K562 (cell line): Measurements from ENCODE around the gene ORAI2. TPM values are rescaled to one million over a fixed set of nuclear protein-coding genes. Genes with fewer than 3 reads are reported as not detected.

Source experiments
- ATAC-seq: fragments of 200-7000 bp; cut with Tn5 transposase; 3 replicates; pipeline ENCODE4 v1.9.1; 2020; ENCODE audit warnings: moderate library complexity
- BruUV-seq: library from RNA; stranded (reverse); fragments of 400-500 nt; replicated peaks from 2 replicates; lab custom pipeline; 2021; lab: Mats Ljungman, UMichigan
- CTCF ChIA-PET: fragments of 300-600 bp; formaldehyde crosslinking; extraction: SDS; loops from one replicate; lab custom pipeline; 2021; ENCODE audit warnings: low intra/inter-chr PET ratio; lab: Yijun Ruan, JAX
- POLR2A ChIA-PET: fragments of 300-600, 350-650 bp; sonication (Branson Sonifier 250); formaldehyde crosslinking; extraction: SDS; loops from one replicate; lab custom pipeline; 2021; ENCODE audit warnings: antibody characterized with exemption, inconsistent platforms; lab: Yijun Ruan, JAX
- DNase-seq, 4 experiments: peaks; one replicate each; pipeline versions ENCODE4 v3.0.0 to v3.0.0-alpha.2; 2011 to 2018; ENCODE audit warnings: low spot score in 3 of 4, mixed read lengths in 3 of 4; ENCODE audit errors: extremely low read depth in 1 of 4
- FAIRE-seq: peaks from 2 replicates; lab custom pipeline; 2011; peaks lifted over from hg19 to GRCh38; lab: Jason Lieb, UNC
- H2AFZ ChIP-seq: 2 replicates; pipeline ENCODE4 v1.6.0; 2011; ENCODE audit warnings: low read depth, low read length, control low read depth, inconsistent platforms
- H3K27ac ChIP-seq: fragments of 200-600 bp; 3 replicates; pipeline ENCODE4 v1.8.0; 2011; ENCODE audit warnings: low read depth, mild to moderate bottlenecking, control low read depth, inconsistent platforms, low read length, moderate library complexity, mixed read lengths; ENCODE audit errors: extremely low read depth
- H3K27me3 ChIP-seq, 2 experiments: fragments of 300-600 bp in 1 of 2; 2 replicates in 1 of 2; 3 replicates in 1 of 2; pipeline versions ENCODE4 v1.6.0 to v1.8.0; 2011; ENCODE audit warnings: inconsistent platforms in 2 of 2, low read length in 2 of 2, mild to moderate bottlenecking in 1 of 2, mixed read lengths in 1 of 2, moderate library complexity in 1 of 2; ENCODE audit not compliant: control insufficient read depth in 2 of 2, insufficient read depth in 2 of 2
- H3K36me3 ChIP-seq: fragments of 300-600 bp; 3 replicates; pipeline ENCODE4 v1.8.0; 2011; ENCODE audit warnings: mild to moderate bottlenecking, low read length, inconsistent platforms; ENCODE audit not compliant: control insufficient read depth, insufficient read depth
- H3K4me1 ChIP-seq, 2 experiments: fragments of 200-600 bp in 1 of 2; replicated peaks in 1 of 2; 2 replicates in 1 of 2; 3 replicates in 1 of 2; pipeline versions ENCODE4 v1.5.1 to v1.8.0; 2011; ENCODE audit warnings: inconsistent platforms in 2 of 2, low read length in 2 of 2, mild to moderate bottlenecking in 1 of 2, mixed read lengths in 1 of 2, moderate library complexity in 1 of 2; ENCODE audit not compliant: control insufficient read depth in 2 of 2, insufficient read depth in 2 of 2
- H3K4me2 ChIP-seq: 2 replicates; pipeline ENCODE4 v1.6.1; 2011; ENCODE audit warnings: low read length, control low read depth, inconsistent platforms, mixed read lengths; ENCODE audit not compliant: insufficient read depth
- H3K4me3 ChIP-seq: fragments of 200-600 bp; sonication (generic), shearing (Covaris generic); 2 replicates; pipeline ENCODE4 v1.5.1; 2016; ENCODE audit warnings: control low read depth, inconsistent platforms
- H3K79me2 ChIP-seq: fragments of 200-600 bp; 3 replicates; pipeline ENCODE4 v1.8.0; 2011; ENCODE audit warnings: low read length, inconsistent platforms; ENCODE audit not compliant: control insufficient read depth, insufficient read depth
- H3K9ac ChIP-seq, 2 experiments: 2 replicates each; pipeline versions ENCODE4 v1.6.0 to v1.6.1; 2011; ENCODE audit warnings: low read depth in 2 of 2, low read length in 2 of 2, control low read depth in 1 of 2, inconsistent platforms in 1 of 2, mild to moderate bottlenecking in 1 of 2, mixed read lengths in 1 of 2; ENCODE audit not compliant: insufficient read depth in 1 of 2
- H3K9me1 ChIP-seq: one replicate; pipeline ENCODE4 v1.6.0; 2011; ENCODE audit warnings: inconsistent platforms, mild to moderate bottlenecking, low read length, moderate library complexity; ENCODE audit not compliant: control insufficient read depth, insufficient read depth
- H3K9me3 ChIP-seq: replicated peaks from 2 replicates; pipeline ENCODE4 v1.5.1; 2011; ENCODE audit warnings: low read depth, low read length, inconsistent platforms; ENCODE audit not compliant: control insufficient read depth, insufficient read depth
- H4K20me1 ChIP-seq: replicated peaks from 2 replicates; pipeline ENCODE4 v1.6.1; 2011; ENCODE audit warnings: low read length, inconsistent platforms, mixed read lengths; ENCODE audit not compliant: control insufficient read depth, insufficient read depth
- EGR1 ChIP-seq: fragments of 450-650 bp; conservative IDR thresholded peaks from 2 replicates; pipeline ENCODE4 v1.6.1; 2017; ENCODE audit warnings: mild to moderate bottlenecking
- FOSL1 ChIP-seq: fragments of 200-800 bp; sonication (Bioruptor generic); conservative IDR thresholded peaks from 2 replicates; pipeline ENCODE4 v1.6.1; 2016; ENCODE audit warnings: missing genetic modification characterization, missing compliant biosample characterization
- KLF10 ChIP-seq: fragments of 250-450 bp; sonication (Bioruptor Pico); IDR thresholded peaks from 2 replicates; pipeline ENCODE4 v1.6.1; 2021; ENCODE audit warnings: matching md5 sums
- LEF1 ChIP-seq: fragments of 450-650 bp; IDR thresholded peaks from 2 replicates; pipeline ENCODE4 v1.6.1; 2016; ENCODE audit warnings: mild to moderate bottlenecking
- POLR2H ChIP-seq: IDR thresholded peaks from 2 replicates; pipeline ENCODE4 v1.6.1; 2016; ENCODE audit warnings: missing genetic modification characterization, low read depth, mild to moderate bottlenecking, control low read depth, missing compliant biosample characterization, moderate library complexity
- ZNF12 ChIP-seq: sonication (generic); formaldehyde crosslinking; IDR thresholded peaks from 2 replicates; pipeline ENCODE4 v1.4.0; 2020; ENCODE audit warnings: mild to moderate bottlenecking, missing genetic modification reagents
- ZNF121 ChIP-seq: sonication (generic); formaldehyde crosslinking; conservative IDR thresholded peaks from 2 replicates; pipeline ENCODE4 v1.8.0; 2022; ENCODE audit warnings: missing genetic modification reagents
- WGBS: fragments of 100-300 bp; shearing (Covaris generic); methylation state at CpG from one replicate; pipeline ENCODE4 v1.1.6; 2016; ENCODE audit warnings: low coverage, mixed read lengths; ENCODE audit not compliant: insufficient coverage; ENCODE audit errors: missing lambda C conversion rate; 5-methylcytosine and 5-hydroxymethylcytosine counted together
- in situ Hi-C: fragments of 300-500 bp; cut with MboI; formaldehyde crosslinking; loops from 4 replicates; pipeline ENCODE4 v1.15.0; 2018; ENCODE audit warnings: inconsistent platforms, mixed read lengths
- intact Hi-C: fragments of 100-400 bp; cut with micrococcal nuclease; formaldehyde crosslinking; loops from 2 replicates; pipeline ENCODE4 v1.14.2; 2022
- polyA plus RNA-seq, 8 experiments: library from polyadenylated mRNA; depleted of rRNA in 4 of 8; stranded (reverse) in 5 of 8; unstranded in 3 of 8; fragments of >200 nt; fragmentation: Nextera tagmentation in 2 of 8; fragmentation: Illumina TruSeq in 1 of 8; extraction: Ambion mirVana in 2 of 8; extraction: Trizol in 1 of 8; gene quantifications; 2 replicates each; pipeline versions ENCODE4 v1.2.1 to v1.2.3, GENCODE V29; 2011 to 2014; ENCODE audit warnings: inconsistent platforms in 1 of 8, missing spikeins in 1 of 8
- total RNA-seq, 7 experiments: library from RNA; depleted of rRNA in 6 of 7; stranded (reverse); fragments of >200 nt in 6 of 7; fragmentation: Illumina TruSeq in 2 of 7; extraction: Trizol in 2 of 7; gene quantifications; 2 replicates each; pipeline versions ENCODE4 v1.2.1 to v1.2.3, GENCODE V29; 2011 to 2021; ENCODE audit warnings: low replicate concordance in 1 of 7
- TF ChIP-seq, protein P1 (sequence below), 2 experiments: fragments of 200-800 bp in 1 of 2; sonication (Bioruptor generic) in 1 of 2; sonication (generic) in 1 of 2; formaldehyde crosslinking in 1 of 2; IDR thresholded peaks in 1 of 2; conservative IDR thresholded peaks in 1 of 2; 2 replicates each; pipeline versions ENCODE4 v1.5.0 to v1.6.1; 2016 to 2020; ENCODE audit warnings: missing compliant biosample characterization in 1 of 2, missing genetic modification characterization in 1 of 2, missing genetic modification reagents in 1 of 2
- TF ChIP-seq, protein P2 (sequence below), 2 experiments: fragments of 450-650 bp in 1 of 2; sonication (generic) in 1 of 2; formaldehyde crosslinking in 1 of 2; IDR thresholded peaks in 1 of 2; conservative IDR thresholded peaks in 1 of 2; 2 replicates each; pipeline versions ENCODE4 v1.6.1 to v1.8.1; 2016 to 2023; ENCODE audit warnings: mild to moderate bottlenecking in 2 of 2, moderate library complexity in 2 of 2, inconsistent platforms in 1 of 2, missing genetic modification reagents in 1 of 2

The ORAI2 gene
- total and polyA plus RNA-seq, 9 of the 15 experiments (the other 6 are each of a cell fraction or from before 2014, with no cell fraction given) = 1.1 to 27.7 (median 9.2) TPM

DNA sequence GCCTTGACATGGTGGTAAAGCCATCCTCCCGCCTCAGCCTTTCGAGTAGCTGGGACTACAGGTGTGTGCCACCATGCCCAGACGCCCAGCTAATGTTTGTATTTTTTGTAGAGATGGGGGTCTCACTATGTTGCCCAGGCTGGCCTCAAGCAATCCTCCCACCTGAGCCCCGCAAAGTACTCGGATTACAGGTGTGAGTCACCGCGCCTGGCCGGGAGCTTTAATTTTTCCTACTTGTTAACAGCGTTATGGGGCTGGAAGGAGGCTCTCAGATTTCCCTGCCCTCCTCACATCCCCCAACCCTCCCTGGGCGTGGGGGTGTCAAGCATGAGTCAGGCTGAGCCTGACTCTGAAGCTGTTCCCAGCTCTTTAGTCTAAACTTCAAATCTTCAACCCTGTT, 23.0 kb downstream of the ORAI2 start:
- H4K20me1 ChIP-seq = no peaks in the 10 kb centered on the region
- DNase-seq = peak in 1 of 4 experiments; percentile 44

More for the DNA sequence above, 23.0 kb downstream of the ORAI2 start:
- H2AFZ ChIP-seq = no peak overlapping the region
- peaks cover 3% of the 10 kb centered on the region for H3K9me1 ChIP-seq
- intact Hi-C loops = no loop called here
- no TSS peak for BruUV-seq
- no peak overlapping the region for H3K4me3 ChIP-seq
- 55% methylated on average over 10 of the region's 10 CpGs for WGBS
- ATAC-seq (no peak; the same call in 2 of the 3 replicates), FAIRE-seq (no peak)
- no peak overlapping the region for H3K27ac ChIP-seq
- in situ Hi-C loops = loop anchor here (25.0 kb wide), 2 partner anchors 106 to 206 kb away; partner anchors contain the start of genes POLR2J2, POLR2J3, SPDYE2 and SPDYE2B
- no peaks in the 10 kb centered on the region for H3K27me3 ChIP-seq
- no peak for TF ChIP-seq ZNF12
- TF ChIP-seq FOSL1 (tag) = peak; percentile 33
- peak; percentile 59 for TF ChIP-seq EGR1
- TF ChIP-seq ZNF121 = peak; percentile 86
- TF ChIP-seq KLF10 (CRISPR knock-in tag) = no peak
- no peak for TF ChIP-seq LEF1
- TF ChIP-seq POLR2H (tag) = no peak
- TF ChIP-seq, protein P1, sequence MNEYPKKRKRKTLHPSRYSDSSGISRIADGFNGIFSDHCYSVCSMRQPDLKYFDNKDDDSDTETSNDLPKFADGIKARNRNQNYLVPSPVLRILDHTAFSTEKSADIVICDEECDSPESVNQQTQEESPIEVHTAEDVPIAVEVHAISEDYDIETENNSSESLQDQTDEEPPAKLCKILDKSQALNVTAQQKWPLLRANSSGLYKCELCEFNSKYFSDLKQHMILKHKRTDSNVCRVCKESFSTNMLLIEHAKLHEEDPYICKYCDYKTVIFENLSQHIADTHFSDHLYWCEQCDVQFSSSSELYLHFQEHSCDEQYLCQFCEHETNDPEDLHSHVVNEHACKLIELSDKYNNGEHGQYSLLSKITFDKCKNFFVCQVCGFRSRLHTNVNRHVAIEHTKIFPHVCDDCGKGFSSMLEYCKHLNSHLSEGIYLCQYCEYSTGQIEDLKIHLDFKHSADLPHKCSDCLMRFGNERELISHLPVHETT (CRISPR knock-in tag; conservative IDR thresholded peaks at IDR 0.05 in 1 of 2, IDR thresholded peaks at IDR 0.05 in 1 of 2) = no peak
- TF ChIP-seq, protein P2, sequence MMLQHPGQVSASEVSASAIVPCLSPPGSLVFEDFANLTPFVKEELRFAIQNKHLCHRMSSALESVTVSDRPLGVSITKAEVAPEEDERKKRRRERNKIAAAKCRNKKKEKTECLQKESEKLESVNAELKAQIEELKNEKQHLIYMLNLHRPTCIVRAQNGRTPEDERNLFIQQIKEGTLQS (IDR thresholded peaks at IDR 0.05) = peak; percentile 43; the same call in 1 of the 2 replicates
- TF ChIP-seq, protein P2 (CRISPR knock-in tag; conservative IDR thresholded peaks at IDR 0.05) = no peak
- H3K36me3 ChIP-seq = peaks cover 41% of the 10 kb centered on the region; the same call in 2 of the 3 replicates
- H3K4me1 ChIP-seq = peaks cover 5 to 37% of the 10 kb centered on the region in 2 experiments; a peak in 3 of 5 replicates
- no peaks in the 10 kb centered on the region for H3K9me3 ChIP-seq
- H3K9ac ChIP-seq = no peak overlapping the region; a peak in 1 of 4 replicates
- CTCF ChIA-PET = interaction anchor here (0.7 kb wide), 1 partner anchor 46 kb away, joined by 3 read pairs; no protein-coding TSS in a partner anchor
- 0 out of 3 replicates have a peak, but pooled peaks cover 4% of the 10 kb centered on the region for H3K79me2 ChIP-seq
- no peak overlapping the region for H3K4me2 ChIP-seq
- POLR2A ChIA-PET = interaction anchor here (0.6 to 1.2 kb wide), 4 partner anchors 8 to 870 kb away, joined by 3 to 5 read pairs (median 3); partner anchors contain the start of gene ALKBH4
